Neural cell (in vitro differentiated cells): ENCODE results near the gene XRCC6. TPM values are rescaled to one million over a fixed set of nuclear protein-coding genes. Genes with fewer than 3 reads are reported as not detected.

Experiments used
- H2AFZ ChIP-seq: fragments of 200-600, 300-800 bp; sonication (generic), shearing (Covaris generic); 2 replicates; pipeline ENCODE4 v1.6.0; 2014; ENCODE audit warnings: low read depth, mild to moderate bottlenecking, antibody characterized with exemption, low read length, moderate library complexity
- H3F3A ChIP-seq: fragments of 200-600 bp; shearing (Covaris generic); 2 replicates; pipeline ENCODE4 v1.6.1; 2016; ENCODE audit warnings: mild to moderate bottlenecking, moderate library complexity, mixed read lengths, antibody characterized with exemption, low read length; ENCODE audit not compliant: insufficient read depth, poor library complexity, severe bottlenecking
- H3K27ac ChIP-seq: fragments of 200-600, 300-800 bp; sonication (generic), shearing (Covaris generic); 2 replicates; pipeline ENCODE4 v1.5.1; 2014; ENCODE audit warnings: mild to moderate bottlenecking, low read length, moderate library complexity
- H3K27me3 ChIP-seq: fragments of 300-800, 200-600 bp; sonication (generic), shearing (Covaris generic); 2 replicates; pipeline ENCODE4 v1.6.0; 2014; ENCODE audit warnings: mild to moderate bottlenecking, low read depth, low read length, moderate library complexity; ENCODE audit not compliant: insufficient read depth
- H3K36me3 ChIP-seq: fragments of 300-800, 200-600 bp; sonication (generic), shearing (Covaris generic); 2 replicates; pipeline ENCODE4 v1.5.1; 2014; ENCODE audit warnings: mild to moderate bottlenecking, antibody characterized with exemption, low read length, moderate library complexity; ENCODE audit not compliant: insufficient read depth
- H3K4me2 ChIP-seq: fragments of 300-800, 200-600 bp; sonication (generic), shearing (Covaris generic); 2 replicates; pipeline ENCODE4 v1.6.0; 2014; ENCODE audit warnings: mild to moderate bottlenecking, low read length
- H3K4me3 ChIP-seq: fragments of 300-800, 200-600 bp; sonication (generic), shearing (Covaris generic); 2 replicates; pipeline ENCODE4 v1.5.1; 2014; ENCODE audit warnings: mild to moderate bottlenecking, low read length, moderate library complexity
- H3K79me2 ChIP-seq: fragments of 200-600 bp; shearing (Covaris generic); replicated peaks from 2 replicates; pipeline ENCODE4 v1.6.0; 2014; ENCODE audit warnings: mild to moderate bottlenecking, low read length, moderate library complexity; ENCODE audit not compliant: insufficient read depth
- H3K9ac ChIP-seq: fragments of 300-800, 200-600 bp; sonication (generic), shearing (Covaris generic); 2 replicates; pipeline ENCODE4 v1.6.1; 2016; ENCODE audit warnings: mild to moderate bottlenecking, low read length, mixed read lengths
- H3K9me2 ChIP-seq: fragments of 200-600 bp; shearing (Covaris generic); 2 replicates; pipeline ENCODE4 v1.6.1; 2016; ENCODE audit warnings: mild to moderate bottlenecking, low read length, mixed read lengths; ENCODE audit not compliant: insufficient read depth
- H3K9me3 ChIP-seq: fragments of 200-600, 300-800 bp; sonication (generic), shearing (Covaris generic); 2 replicates; pipeline ENCODE4 v1.6.1; 2016; ENCODE audit warnings: mild to moderate bottlenecking, mixed run types, low read length, moderate library complexity, mixed read lengths
- H4K20me1 ChIP-seq: fragments of 200-600 bp; shearing (Covaris generic); 2 replicates; pipeline ENCODE4 v1.6.1; 2016; ENCODE audit warnings: mild to moderate bottlenecking, mixed run types; ENCODE audit not compliant: insufficient read depth
- CTCF ChIP-seq: fragments of 450-650 bp; IDR thresholded peaks from 2 replicates; pipeline ENCODE4 v1.5.1; 2014; ENCODE audit warnings: antibody characterized with exemption, mild to moderate bottlenecking, moderate library complexity; ENCODE audit not compliant: poor library complexity, severe bottlenecking
- EP300 ChIP-seq: fragments of 450-650 bp; conservative IDR thresholded peaks from 2 replicates; pipeline ENCODE4 v1.6.1; 2014; ENCODE audit warnings: antibody characterized with exemption, mild to moderate bottlenecking, moderate library complexity; ENCODE audit not compliant: poor library complexity, severe bottlenecking
- EZH2 ChIP-seq: fragments of 200-600, 300-800 bp; shearing (Covaris generic), sonication (generic); IDR thresholded peaks from 2 replicates; pipeline ENCODE4 v1.6.1; 2014; ENCODE audit warnings: antibody characterized with exemption, low read length, borderline replicate concordance, mild to moderate bottlenecking; ENCODE audit not compliant: insufficient read depth, poor library complexity, severe bottlenecking
- MXI1 ChIP-seq: fragments of 450-650 bp; conservative IDR thresholded peaks from 2 replicates; pipeline ENCODE4 v1.6.1; 2014; ENCODE audit warnings: antibody characterized with exemption, mild to moderate bottlenecking; ENCODE audit not compliant: poor library complexity, severe bottlenecking
- POLR2AphosphoS5 ChIP-seq: IDR thresholded peaks from 2 replicates; pipeline ENCODE4 v1.6.1; 2012
- RAD21 ChIP-seq: fragments of 450-650 bp; conservative IDR thresholded peaks from 2 replicates; pipeline ENCODE4 v1.6.1; 2014; ENCODE audit warnings: antibody characterized with exemption, mild to moderate bottlenecking, moderate library complexity
- REST ChIP-seq: IDR thresholded peaks from 2 replicates; pipeline ENCODE4 v1.6.1; 2012; ENCODE audit warnings: borderline replicate concordance
- SMC3 ChIP-seq: fragments of 450-650 bp; conservative IDR thresholded peaks from 2 replicates; pipeline ENCODE4 v1.6.1; 2014; ENCODE audit warnings: antibody characterized with exemption, mild to moderate bottlenecking, moderate library complexity; ENCODE audit not compliant: poor library complexity
- TAF1 ChIP-seq: IDR thresholded peaks from 2 replicates; pipeline ENCODE4 v1.6.1; 2012; ENCODE audit warnings: low read depth
- polyA plus RNA-seq: library from polyadenylated mRNA; depleted of rRNA; stranded (reverse); fragments of >200 nt; gene quantifications from 2 replicates; pipeline ENCODE4 v1.2.3, GENCODE V29; 2014

XRCC6 gene
- polyA plus RNA-seq, 1 donor from 2014 or later = 398 TPM

GRCh38 chr22:41676134-41676533 is 55.0 kb downstream of the XRCC6 start:
- H3K79me2 ChIP-seq = peaks cover 7% of the 10 kb centered on the region
- H2AFZ ChIP-seq = no peak overlapping the region
- H3K9ac ChIP-seq = no peak overlapping the region
- H3K27me3 ChIP-seq = no peaks in the 10 kb centered on the region
- no peaks in the 10 kb centered on the region for H3K36me3 ChIP-seq
- TF ChIP-seq SMC3 (no peak), POLR2AphosphoS5 (no peak), RAD21 (no peak), CTCF (no peak), TAF1 (no peak), EP300 (no peak), MXI1 (no peak), EZH2 (no peak), REST (no peak)
- H4K20me1 ChIP-seq = no peaks in the 10 kb centered on the region
- no peaks in the 10 kb centered on the region for H3K9me2 ChIP-seq
- no peak overlapping the region for H3K4me2 ChIP-seq
- H3F3A ChIP-seq = no peaks in the 10 kb centered on the region
- H3K4me3 ChIP-seq = no peak overlapping the region
- no peak overlapping the region for H3K27ac ChIP-seq
- H3K9me3 ChIP-seq = no peaks in the 10 kb centered on the region

- peak overlapping the region; percentile 79 for H3K4me3 ChIP-seq
- H3K27ac ChIP-seq = peak overlapping the region; percentile 89
- peak overlapping the region; percentile 76 for H3K9ac ChIP-seq
Measured at GRCh38 chr22:41681616-41682015, 60.5 kb downstream of the XRCC6 start.

More at GRCh38 chr22:41681616-41682015, 60.5 kb downstream of the XRCC6 start:
- no peaks in the 10 kb centered on the region for H3K9me2 ChIP-seq
- no peaks in the 10 kb centered on the region for H3K9me3 ChIP-seq
- H3K4me2 ChIP-seq = peak overlapping the region; percentile 44
- TF ChIP-seq REST (no peak), EZH2 (no peak), CTCF (no peak), RAD21 (no peak), SMC3 (no peak), MXI1 (no peak), TAF1 (no peak), POLR2AphosphoS5 (no peak), EP300 (no peak)
- no peaks in the 10 kb centered on the region for H4K20me1 ChIP-seq
- H3K79me2 ChIP-seq = peaks cover 22% of the 10 kb centered on the region
- H3K36me3 ChIP-seq = no peaks in the 10 kb centered on the region
- H3F3A ChIP-seq = no peaks in the 10 kb centered on the region
- no peaks in the 10 kb centered on the region for H3K27me3 ChIP-seq
- no peak overlapping the region for H2AFZ ChIP-seq
